HCT116 (cell line): ENCODE measurements around the gene GLOD5. TPM values are rescaled to one million over a fixed set of nuclear protein-coding genes. Genes with fewer than 3 reads are reported as not detected.

ENCODE experiments used
- ATAC-seq: fragments of 200-7000 bp; cut with Tn5 transposase; 2 replicates; pipeline ENCODE4 v1.9.1; 2020; ENCODE audit warnings: mild to moderate bottlenecking, moderate library complexity
- BruUV-seq: library from RNA; stranded (reverse); fragments of 400-500 nt; replicated peaks from 2 replicates; lab custom pipeline; 2021; lab: Mats Ljungman, UMichigan
- CTCF ChIA-PET: fragments of 300-600 bp; sonication (Branson Sonifier 250); formaldehyde crosslinking; loops from one replicate; lab custom pipeline; 2021; ENCODE audit warnings: antibody characterized with exemption; lab: Charles Lee
- POLR2A ChIA-PET: fragments of 300-600, 350-600 bp; sonication (Branson Sonifier 250); formaldehyde crosslinking; loops from one replicate; lab custom pipeline; 2021; ENCODE audit warnings: antibody characterized with exemption; lab: Charles Lee
- RAD21 ChIA-PET, 2 experiments: fragments of 300-600 bp; sonication (Branson Sonifier 250); formaldehyde crosslinking; loops; one replicate each; lab custom pipeline; 2023; ENCODE audit warnings: low total read pairs in 2 of 2; ENCODE audit not compliant: uncharacterized antibody in 2 of 2, unreplicated experiment in 2 of 2, low non-redundant PET in 1 of 2; lab: Charles Lee
- DNase-seq: peaks from one replicate; pipeline ENCODE4 v3.0.0-alpha.2; 2010; ENCODE audit warnings: low read depth, low spot score
- H2AFZ ChIP-seq: fragments of 200-600 bp; shearing (Covaris generic), sonication (generic); 2 replicates; pipeline ENCODE4 v1.6.1; 2017; ENCODE audit warnings: low read depth, mixed run types, mixed read lengths, antibody characterized with exemption, low read length; ENCODE audit not compliant: poor library complexity, severe bottlenecking
- H3K27ac ChIP-seq: 2 replicates; pipeline ENCODE4 v1.5.1; 2012; ENCODE audit warnings: low read depth, low read length
- H3K27me3 ChIP-seq: fragments of 200-600 bp; sonication (generic); 2 replicates; pipeline ENCODE4 v1.6.1; 2016; ENCODE audit warnings: mixed run types, low read length, mixed read lengths; ENCODE audit not compliant: insufficient read depth
- H3K36me3 ChIP-seq, 2 experiments: fragments of 200-500 bp in 1 of 2; fragments of 200-600 bp in 1 of 2; sonication (Bioruptor generic) in 1 of 2; sonication (generic) in 1 of 2; 2 replicates each; pipeline versions ENCODE4 v1.5.1 to v1.6.1; 2014 to 2016; ENCODE audit warnings: low read length in 2 of 2, inconsistent platforms in 1 of 2, mixed read lengths in 1 of 2, mixed run types in 1 of 2; ENCODE audit not compliant: insufficient read depth in 2 of 2, control insufficient read depth in 1 of 2
- H3K4me1 ChIP-seq, 2 experiments: fragments of 200-600 bp in 1 of 2; sonication (generic) in 1 of 2; 2 replicates each; pipeline versions ENCODE4 v1.5.1 to v1.6.1; 2012 to 2017; ENCODE audit warnings: low read length in 2 of 2, inconsistent platforms in 1 of 2, mild to moderate bottlenecking in 1 of 2, mixed read lengths in 1 of 2, mixed run types in 1 of 2, moderate library complexity in 1 of 2; ENCODE audit not compliant: insufficient read depth in 2 of 2, control insufficient read depth in 1 of 2
- H3K4me2 ChIP-seq: fragments of 200-600 bp; sonication (generic); 2 replicates; pipeline ENCODE4 v1.6.1; 2017; ENCODE audit warnings: mixed run types, low read length, mixed read lengths
- H3K4me3 ChIP-seq, 2 experiments: fragments of 200-600 bp in 1 of 2; sonication (generic) in 1 of 2; replicated peaks in 1 of 2; 2 replicates each; pipeline ENCODE4 v1.5.1; 2011 to 2016; ENCODE audit warnings: low read length in 2 of 2, control low read depth in 1 of 2, low read depth in 1 of 2, mild to moderate bottlenecking in 1 of 2, mixed read lengths in 1 of 2, mixed run types in 1 of 2
- H3K79me2 ChIP-seq: fragments of 200-600 bp; sonication (generic); 2 replicates; pipeline ENCODE4 v1.6.1; 2017; ENCODE audit warnings: mild to moderate bottlenecking, mixed run types, low read length, moderate library complexity, mixed read lengths; ENCODE audit not compliant: insufficient read depth
- H3K9ac ChIP-seq: fragments of 200-600 bp; sonication (generic); 2 replicates; pipeline ENCODE4 v1.6.1; 2016; ENCODE audit warnings: low read length, mixed read lengths
- H3K9me2 ChIP-seq: fragments of 200-600 bp; sonication (generic), shearing (Covaris generic); 2 replicates; pipeline ENCODE4 v1.6.1; 2017; ENCODE audit warnings: mixed run types, mild to moderate bottlenecking, moderate library complexity; ENCODE audit not compliant: insufficient read depth
- H3K9me3 ChIP-seq, 2 experiments: fragments of 200-500 bp in 1 of 2; fragments of 200-600 bp in 1 of 2; sonication (Bioruptor generic) in 1 of 2; sonication (generic) in 1 of 2; 2 replicates each; pipeline ENCODE4 v1.6.1; 2014 to 2017; ENCODE audit warnings: low read length in 2 of 2, mixed read lengths in 2 of 2, inconsistent platforms in 1 of 2, low read depth in 1 of 2, mild to moderate bottlenecking in 1 of 2, mixed run types in 1 of 2, moderate library complexity in 1 of 2; ENCODE audit not compliant: control insufficient read depth in 1 of 2, insufficient read depth in 1 of 2
- H4K20me1 ChIP-seq: fragments of 200-600 bp; sonication (generic), shearing (Covaris generic); 2 replicates; pipeline ENCODE4 v1.6.1; 2017; ENCODE audit warnings: mixed run types, mild to moderate bottlenecking, moderate library complexity; ENCODE audit not compliant: insufficient read depth
- CBX3 ChIP-seq: IDR thresholded peaks from 2 replicates; pipeline ENCODE4 v1.6.1; 2012; ENCODE audit warnings: low read depth
- ELF1 ChIP-seq: IDR thresholded peaks from 2 replicates; pipeline ENCODE4 v1.6.1; 2012; ENCODE audit warnings: low read depth, borderline replicate concordance
- FOSL1 ChIP-seq: IDR thresholded peaks from 2 replicates; pipeline ENCODE4 v1.6.1; 2012; ENCODE audit warnings: low read depth
- JUND ChIP-seq: IDR thresholded peaks from 2 replicates; pipeline ENCODE4 v1.6.1; 2012
- POLR2A ChIP-seq: IDR thresholded peaks from 2 replicates; pipeline ENCODE4 v1.7.0; 2011; ENCODE audit warnings: borderline replicate concordance; ENCODE audit not compliant: insufficient read depth, insufficient read length; ENCODE audit errors: extremely low read depth
- POLR2AphosphoS5 ChIP-seq: IDR thresholded peaks from 2 replicates; pipeline ENCODE4 v1.6.1; 2011; ENCODE audit warnings: mild to moderate bottlenecking, low read depth, low read length, moderate library complexity
- RAD21 ChIP-seq: IDR thresholded peaks from 2 replicates; pipeline ENCODE4 v1.6.1; 2012; ENCODE audit warnings: low read depth, mild to moderate bottlenecking
- SIN3A ChIP-seq: IDR thresholded peaks from 2 replicates; pipeline ENCODE4 v1.6.1; 2012; ENCODE audit warnings: low read depth
- SP1 ChIP-seq: IDR thresholded peaks from 2 replicates; pipeline ENCODE4 v1.6.1; 2012; ENCODE audit warnings: low read depth
- SRF ChIP-seq: IDR thresholded peaks from 2 replicates; pipeline ENCODE4 v1.6.1; 2012; ENCODE audit warnings: low read depth
- TCF7L2 ChIP-seq: IDR thresholded peaks from 2 replicates; pipeline ENCODE4 v1.7.0; 2011; ENCODE audit warnings: borderline replicate concordance, inconsistent platforms; ENCODE audit not compliant: insufficient read depth, insufficient read length; ENCODE audit errors: extremely low read depth
- intact Hi-C: fragments of 100-400 bp; cut with micrococcal nuclease; formaldehyde crosslinking; loops from 2 replicates; pipeline ENCODE4 v1.10.0; 2022
- total RNA-seq: library from RNA; stranded (reverse); gene quantifications from one replicate; pipeline ENCODE4 v1.2.1, GENCODE V29; 2021; ENCODE audit not compliant: unreplicated experiment
- TF ChIP-seq, protein P1 (sequence below): IDR thresholded peaks from 2 replicates; pipeline ENCODE4 v1.6.1; 2011; ENCODE audit warnings: mild to moderate bottlenecking, low read length, moderate library complexity; ENCODE audit not compliant: insufficient replicate concordance; ENCODE audit errors: extremely low read depth

Gene GLOD5
- total RNA-seq, 1 experiment from 2014 or later = not detected

- BruUV-seq = TSS peak; percentile 68
- H3K27me3 ChIP-seq = no peaks in the 10 kb centered on the region
- ATAC-seq (peak; percentile 72), DNase-seq (peak; percentile 57)
- H3K9me3 ChIP-seq = no peaks in the 10 kb centered on the region
- no peak overlapping the region for H2AFZ ChIP-seq
- H3K4me1 ChIP-seq = peaks cover 9 to 14% of the 10 kb centered on the region in 2 experiments; a peak in 2 of 4 replicates
- TF ChIP-seq, protein P1, sequence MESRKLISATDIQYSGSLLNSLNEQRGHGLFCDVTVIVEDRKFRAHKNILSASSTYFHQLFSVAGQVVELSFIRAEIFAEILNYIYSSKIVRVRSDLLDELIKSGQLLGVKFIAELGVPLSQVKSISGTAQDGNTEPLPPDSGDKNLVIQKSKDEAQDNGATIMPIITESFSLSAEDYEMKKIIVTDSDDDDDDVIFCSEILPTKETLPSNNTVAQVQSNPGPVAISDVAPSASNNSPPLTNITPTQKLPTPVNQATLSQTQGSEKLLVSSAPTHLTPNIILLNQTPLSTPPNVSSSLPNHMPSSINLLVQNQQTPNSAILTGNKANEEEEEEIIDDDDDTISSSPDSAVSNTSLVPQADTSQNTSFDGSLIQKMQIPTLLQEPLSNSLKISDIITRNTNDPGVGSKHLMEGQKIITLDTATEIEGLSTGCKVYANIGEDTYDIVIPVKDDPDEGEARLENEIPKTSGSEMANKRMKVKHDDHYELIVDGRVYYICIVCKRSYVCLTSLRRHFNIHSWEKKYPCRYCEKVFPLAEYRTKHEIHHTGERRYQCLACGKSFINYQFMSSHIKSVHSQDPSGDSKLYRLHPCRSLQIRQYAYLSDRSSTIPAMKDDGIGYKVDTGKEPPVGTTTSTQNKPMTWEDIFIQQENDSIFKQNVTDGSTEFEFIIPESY = no peak
- TF ChIP-seq JUND = no peak
- TF ChIP-seq POLR2A = peak; percentile 47
- peak; percentile 77; the same call in 1 of the 2 replicates for TF ChIP-seq POLR2AphosphoS5
- H3K27ac ChIP-seq = peak overlapping the region; percentile 80
- ChIA-PET POLR2A (interaction anchor here (0.6 to 2.2 kb wide), 5 partner anchors 65 to 434 kb away, joined by 3 to 7 read pairs (median 4); partner anchors contain the start of genes GRIPAP1, PQBP1, SUV39H1 and TIMM17B), RAD21 (no interaction called here), CTCF (no interaction called here)
- H4K20me1 ChIP-seq = no peaks in the 10 kb centered on the region
- peak overlapping the region; percentile 82 for H3K4me2 ChIP-seq
- peaks cover 2% of the 10 kb centered on the region; the same call in 1 of the 2 replicates for H3K79me2 ChIP-seq
- peak overlapping the region; percentile 83 for H3K9ac ChIP-seq
- no peaks in the 10 kb centered on the region for H3K9me2 ChIP-seq
- peak overlapping the region; percentile 68 to 71 for H3K4me3 ChIP-seq
- H3K36me3 ChIP-seq = no peaks in the 10 kb centered on the region; a peak in 2 of 4 replicates
- intact Hi-C loops = loop anchor here (10.0 kb wide), 1 partner anchor 93 kb away; the partner anchor contains the start of genes PQBP1 and TIMM17B
Measured at GRCh38 chrX:48802089-48802904, 40.8 kb downstream of the GLOD5 start.

- BruUV-seq = no TSS peak
Measured at GRCh38 chrX:48802905-48803200, 41.3 kb downstream of the GLOD5 start.

More at GRCh38 chrX:48802905-48803200, 41.3 kb downstream of the GLOD5 start:
- ATAC-seq = no peak
- peak overlapping the region; percentile 68 to 71 for H3K4me3 ChIP-seq
- peak overlapping the region; percentile 82 for H3K4me2 ChIP-seq
- no peak overlapping the region for H2AFZ ChIP-seq
- DNase-seq = no peak
- ChIA-PET POLR2A (interaction anchor here (2.2 kb wide), 1 partner anchor 66 kb away, joined by 6 read pairs; no protein-coding TSS in a partner anchor), CTCF (no interaction called here), RAD21 (no interaction called here)
- H3K27me3 ChIP-seq = no peaks in the 10 kb centered on the region
- H3K27ac ChIP-seq = peak overlapping the region; percentile 80
- no peaks in the 10 kb centered on the region for H3K9me3 ChIP-seq
- peaks cover 9 to 14% of the 10 kb centered on the region in 2 experiments; a peak in 2 of 4 replicates for H3K4me1 ChIP-seq
- peaks cover 2% of the 10 kb centered on the region; the same call in 1 of the 2 replicates for H3K79me2 ChIP-seq
- no peaks in the 10 kb centered on the region for H4K20me1 ChIP-seq
- intact Hi-C loops = loop anchor here (10.0 kb wide), 1 partner anchor 92 kb away; the partner anchor contains the start of genes PQBP1 and TIMM17B
- H3K9ac ChIP-seq = peak overlapping the region; percentile 83
- no peaks in the 10 kb centered on the region for H3K9me2 ChIP-seq
- H3K36me3 ChIP-seq = no peaks in the 10 kb centered on the region; a peak in 2 of 4 replicates
- TF ChIP-seq POLR2A (no peak), FOSL1 (no peak), ELF1 (no peak), RAD21 (no peak), TCF7L2 (no peak), SP1 (no peak), SRF (no peak), SIN3A (no peak), POLR2AphosphoS5 (no peak), CBX3 (no peak)
- TF ChIP-seq, protein P1 = no peak
